Mesendoderm (in vitro differentiated cells): ENCODE results near the gene VPS4A.

Experiments used
- DNase-seq: peaks from one replicate; pipeline ENCODE4 v3.0.0; 2013
- H2AK5ac ChIP-seq: 2 replicates; pipeline ENCODE4 v1.6.1; 2013; ENCODE audit warnings: low read length, inconsistent platforms
- H2BK120ac ChIP-seq: 2 replicates; pipeline ENCODE4 v1.6.1; 2013; ENCODE audit warnings: low read depth, mild to moderate bottlenecking, low read length, moderate library complexity, mixed read lengths
- H2BK15ac ChIP-seq: replicated peaks from 2 replicates; pipeline ENCODE4 v1.6.1; 2013; ENCODE audit warnings: low read depth, mild to moderate bottlenecking, moderate library complexity
- H2BK5ac ChIP-seq: 2 replicates; pipeline ENCODE4 v1.6.1; 2013; ENCODE audit warnings: low read length, inconsistent platforms
- H3K18ac ChIP-seq: 2 replicates; pipeline ENCODE4 v1.6.1; 2013; ENCODE audit warnings: mild to moderate bottlenecking, low read length, mixed read lengths
- H3K23ac ChIP-seq: one replicate; pipeline ENCODE4 v1.6.1; 2013; ENCODE audit warnings: low read length
- H3K27ac ChIP-seq: 2 replicates; pipeline ENCODE4 v1.5.1; 2013; ENCODE audit warnings: low read depth, mild to moderate bottlenecking, inconsistent platforms, low read length, moderate library complexity
- H3K27me3 ChIP-seq: 2 replicates; pipeline ENCODE4 v1.6.1; 2013; ENCODE audit warnings: low read length, control low read depth, mild to moderate bottlenecking, inconsistent platforms; ENCODE audit not compliant: insufficient read depth, poor library complexity
- H3K36me3 ChIP-seq: 2 replicates; pipeline ENCODE4 v1.6.1; 2013; ENCODE audit warnings: low read length, inconsistent platforms; ENCODE audit not compliant: control insufficient read depth, insufficient read depth
- H3K4ac ChIP-seq: one replicate; pipeline ENCODE4 v1.6.1; 2013; ENCODE audit warnings: low read depth, mild to moderate bottlenecking, low read length, moderate library complexity
- H3K4me1 ChIP-seq: 2 replicates; pipeline ENCODE4 v1.6.1; 2013; ENCODE audit warnings: low read depth, low read length, inconsistent platforms; ENCODE audit not compliant: control insufficient read depth
- H3K4me2 ChIP-seq: 2 replicates; pipeline ENCODE4 v1.6.1; 2013; ENCODE audit warnings: low read length
- H3K4me3 ChIP-seq: 2 replicates; pipeline ENCODE4 v1.5.1; 2013; ENCODE audit warnings: mild to moderate bottlenecking, low read length
- H3K56ac ChIP-seq: one replicate; pipeline ENCODE4 v1.6.1; 2013; ENCODE audit warnings: low read length
- H3K79me1 ChIP-seq: 2 replicates; pipeline ENCODE4 v1.6.1; 2013; ENCODE audit warnings: low read length, inconsistent platforms
- H3K79me2 ChIP-seq: 2 replicates; pipeline ENCODE4 v1.6.1; 2013; ENCODE audit warnings: mild to moderate bottlenecking, low read length; ENCODE audit not compliant: control insufficient read depth, insufficient read depth
- H3K9ac ChIP-seq: 2 replicates; pipeline ENCODE4 v1.6.1; 2013; ENCODE audit warnings: low read length, inconsistent platforms
- H4K5ac ChIP-seq: one replicate; pipeline ENCODE4 v1.6.1; 2013; ENCODE audit warnings: low read length
- H4K8ac ChIP-seq: one replicate; pipeline ENCODE4 v1.6.1; 2013; ENCODE audit warnings: low read depth, mild to moderate bottlenecking, control low read depth, low read length, moderate library complexity
- WGBS: extraction: QIAGEN DNeasy Blood & Tissue Kit; methylation state at CpG from one replicate; pipeline ENCODE4 v1.1.7; 2013; ENCODE audit warnings: low lambda C conversion rate, missing lambda C conversion rate; ENCODE audit not compliant: insufficient coverage; ENCODE audit errors: extremely low coverage; 5-methylcytosine and 5-hydroxymethylcytosine counted together

VPS4A gene

DNA sequence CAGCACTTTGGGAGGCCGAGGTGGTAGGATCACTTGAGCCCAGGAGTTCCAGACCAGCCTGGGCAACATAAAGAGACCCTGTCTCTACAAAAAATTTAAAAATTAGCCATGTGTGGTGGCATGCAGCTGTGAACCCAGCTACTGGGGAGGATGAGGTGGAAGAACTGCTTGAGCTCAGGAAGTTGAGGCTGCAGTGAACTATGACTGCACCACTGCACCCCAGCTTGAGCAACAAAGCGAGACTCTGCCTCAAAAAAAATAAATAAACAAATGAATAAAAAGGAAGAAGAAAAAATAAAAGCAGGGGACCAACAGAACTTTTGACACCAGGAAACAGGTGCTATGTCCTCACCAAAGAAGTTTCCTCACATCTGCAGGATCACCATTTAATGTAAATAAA lies 60.4 kb downstream of the VPS4A start:
- H2BK15ac ChIP-seq: no peak overlapping the region
- no peak overlapping the region for H3K4me3 ChIP-seq
- no peak overlapping the region for H3K27ac ChIP-seq
- DNase-seq: no peak
- peaks cover 6% of the 10 kb centered on the region for H3K36me3 ChIP-seq
- no peak overlapping the region for H3K18ac ChIP-seq
- H3K56ac ChIP-seq: no peak overlapping the region
- no peak overlapping the region for H3K4ac ChIP-seq
- H3K23ac ChIP-seq: no peak overlapping the region
- no CpG with 5 or more reads among the region's 2 CpGs for WGBS
- H3K79me2 ChIP-seq: no peaks in the 10 kb centered on the region
- no peak overlapping the region for H4K8ac ChIP-seq
- H2BK120ac ChIP-seq: no peak overlapping the region
- no peaks in the 10 kb centered on the region for H3K4me1 ChIP-seq
- peaks cover 2% of the 10 kb centered on the region for H3K79me1 ChIP-seq
- H3K27me3 ChIP-seq: no peaks in the 10 kb centered on the region
- H4K5ac ChIP-seq: no peak overlapping the region
- H3K4me2 ChIP-seq: no peak overlapping the region
- no peak overlapping the region for H2AK5ac ChIP-seq
- H2BK5ac ChIP-seq: no peak overlapping the region
- no peak overlapping the region for H3K9ac ChIP-seq

DNA sequence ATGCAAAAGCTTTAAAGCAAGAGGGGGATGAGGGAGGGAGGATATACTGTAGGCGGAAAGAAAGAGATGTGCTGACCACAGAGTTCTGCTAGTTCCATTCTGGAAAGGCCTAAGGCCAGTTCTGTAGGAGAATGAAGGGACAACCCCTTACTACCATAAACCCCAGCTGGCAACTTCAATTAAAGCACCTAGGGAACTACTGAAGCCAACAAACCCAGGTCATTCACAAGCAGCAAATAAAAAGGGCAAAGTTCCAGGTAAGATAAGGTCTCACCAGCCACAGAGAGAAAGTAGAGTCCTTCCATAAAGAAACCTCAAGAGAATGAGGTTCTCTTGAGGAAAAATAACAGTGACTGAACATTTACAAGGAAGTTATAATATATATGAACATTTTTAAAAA lies 61.9 kb downstream of the VPS4A start:
- H3K4ac ChIP-seq: no peak overlapping the region
- H2BK5ac ChIP-seq: no peak overlapping the region
- H2AK5ac ChIP-seq: no peak overlapping the region
- no peak overlapping the region for H2BK120ac ChIP-seq
- H4K5ac ChIP-seq: no peak overlapping the region
- no peak overlapping the region for H3K27ac ChIP-seq
- H3K4me1 ChIP-seq: no peaks in the 10 kb centered on the region
- H3K56ac ChIP-seq: no peak overlapping the region
- no peak overlapping the region for H2BK15ac ChIP-seq
- no peak overlapping the region for H3K4me2 ChIP-seq
- no peak overlapping the region for H3K18ac ChIP-seq
- no peak for DNase-seq
- no peak overlapping the region for H4K8ac ChIP-seq
- H3K79me1 ChIP-seq: peaks cover 2% of the 10 kb centered on the region
- no CpG with 5 or more reads among the region's 1 CpG for WGBS
- no peaks in the 10 kb centered on the region for H3K79me2 ChIP-seq
- no peak overlapping the region for H3K9ac ChIP-seq
- no peak overlapping the region for H3K4me3 ChIP-seq
- H3K23ac ChIP-seq: no peak overlapping the region
- H3K36me3 ChIP-seq: peaks cover 4% of the 10 kb centered on the region
- no peaks in the 10 kb centered on the region for H3K27me3 ChIP-seq
